ENCODE measurements around the gene CDC34.

Gene CDC34

DNA sequence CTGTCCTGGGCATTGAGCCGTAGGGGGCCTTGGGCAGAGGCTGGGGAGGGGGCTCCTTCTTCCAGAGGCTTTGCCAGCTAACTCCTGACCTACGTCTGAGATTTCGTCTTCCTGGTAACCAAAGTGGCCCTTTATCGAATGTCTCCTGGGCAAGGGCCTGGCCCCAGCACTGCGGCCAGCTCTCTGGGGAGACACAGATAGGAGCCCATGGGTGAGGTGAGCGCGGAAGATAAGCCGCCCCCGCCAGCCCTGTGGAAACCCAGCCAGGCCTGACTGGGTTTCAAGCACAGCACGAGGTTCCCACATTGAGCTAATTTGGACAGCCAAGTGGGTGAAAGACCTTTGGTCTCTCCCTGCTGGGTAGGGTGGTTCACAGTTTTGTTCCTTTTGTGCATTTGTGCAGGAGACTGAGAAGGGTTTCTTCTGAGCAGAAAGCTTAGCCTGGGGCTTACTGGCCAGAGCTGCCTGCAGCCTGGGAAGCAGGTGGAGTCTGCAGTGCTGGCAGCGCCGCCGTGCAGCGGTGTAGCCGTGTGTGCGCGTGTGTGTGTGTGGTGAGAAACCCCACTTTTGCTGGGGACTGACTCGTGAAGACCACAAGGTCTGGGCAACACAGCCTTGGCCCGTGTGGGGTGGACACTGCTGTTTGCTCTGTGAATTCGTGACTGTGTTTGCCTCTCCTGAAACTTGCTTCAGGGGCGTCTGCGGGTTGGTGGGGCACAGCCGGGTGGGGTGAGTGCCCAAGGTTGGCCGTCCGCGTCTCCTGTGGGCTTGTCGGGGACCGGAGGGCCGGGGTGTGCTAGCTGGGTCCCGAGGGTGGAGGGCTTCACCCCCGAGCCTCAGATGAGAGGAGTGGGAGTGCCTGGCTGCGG lies 43.3 kb downstream of the CDC34 start:
- Histone ChIP-seq H3K9me3 (ENCODE audit: control insufficient read depth in 2 of 2, low read length in 2 of 2) (no peaks in the 10 kb centered on the region), H3K9ac (ENCODE audit: low read depth in 1 of 2, low read length in 2 of 2) (peak overlapping the region; percentile 5 to 32), H3K27ac (ENCODE audit: low read depth in 2 of 2, low read length in 2 of 2) (peak overlapping the region in 1 of 2 donors; percentile 23), H3K36me3 (ENCODE audit: control insufficient read depth in 2 of 2, insufficient read depth in 2 of 2, low read length in 2 of 2) (peaks cover 7 to 9% of the 10 kb centered on the region in 2 donors), H3K4me3 (ENCODE audit: low read length in 2 of 2) (peak overlapping the region; percentile 43 to 71), H3K27me3 (ENCODE audit: control insufficient read depth in 2 of 2, insufficient read depth in 2 of 2, low read length in 2 of 2) (no peaks in the 10 kb centered on the region), H3K4me1 (ENCODE audit: control insufficient read depth in 2 of 2, insufficient read depth in 2 of 2, low read length in 2 of 2) (peaks cover 29% of the 10 kb centered on the region in 2 donors)

DNA sequence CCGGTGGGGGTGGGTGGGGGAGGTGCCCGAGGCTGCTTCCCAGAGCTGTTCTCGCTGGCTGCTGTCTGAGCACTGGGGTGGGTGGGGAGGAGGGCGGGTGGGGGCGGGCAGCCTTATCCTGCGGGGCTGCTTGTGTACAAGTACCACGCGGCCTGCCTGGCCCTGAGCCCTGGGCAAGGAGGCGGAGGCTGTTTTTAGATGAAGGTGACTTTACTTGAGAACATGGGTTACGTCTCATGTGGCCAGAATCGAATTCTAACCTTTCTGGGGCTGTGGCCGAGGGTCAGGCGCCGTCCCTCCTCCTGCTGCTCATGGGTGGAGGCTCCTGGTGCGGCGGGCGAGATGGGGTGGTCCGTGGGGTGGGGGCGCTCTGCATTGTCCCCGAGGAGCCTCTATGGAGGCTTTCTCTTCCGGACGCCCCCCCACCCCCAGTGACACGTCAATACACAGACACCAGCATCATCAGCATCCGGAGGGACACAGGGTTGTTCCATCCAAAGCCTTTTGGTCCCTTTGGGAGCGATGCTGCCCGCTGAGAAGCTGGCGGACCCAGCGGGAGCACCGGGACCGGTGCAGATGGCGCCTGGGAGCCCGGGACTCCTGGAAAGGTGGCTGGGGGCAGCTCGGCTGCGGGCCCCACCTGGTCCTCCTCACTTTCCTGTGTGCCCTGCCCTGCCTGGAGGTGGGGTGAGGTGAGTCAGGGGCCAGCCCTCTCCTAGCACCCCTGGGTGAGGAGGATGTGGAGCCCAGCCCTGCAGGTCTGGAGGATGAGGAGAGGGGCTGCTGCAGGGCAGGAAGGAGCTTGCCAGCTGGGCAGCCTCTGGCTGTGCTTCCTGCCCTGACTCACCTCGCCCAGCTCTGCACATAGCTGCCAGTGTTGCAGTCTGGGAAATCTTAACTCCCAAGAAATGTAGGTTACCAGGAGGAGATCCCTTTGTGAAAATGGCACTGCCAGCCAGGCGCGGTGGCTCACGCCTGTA lies 44.3 kb downstream of the CDC34 start:
- H3K27me3 ChIP-seq (ENCODE audit: control insufficient read depth in 2 of 2, insufficient read depth in 2 of 2, low read length in 2 of 2): no peaks in the 10 kb centered on the region
- H3K9ac ChIP-seq (ENCODE audit: low read depth in 1 of 2, low read length in 2 of 2): no peak overlapping the region
- no peaks in the 10 kb centered on the region for H3K9me3 ChIP-seq (ENCODE audit: control insufficient read depth in 2 of 2, low read length in 2 of 2)
- peak overlapping the region in 1 of 2 donors; percentile 32 for H3K27ac ChIP-seq (ENCODE audit: low read depth in 2 of 2, low read length in 2 of 2)
- H3K36me3 ChIP-seq (ENCODE audit: control insufficient read depth in 2 of 2, insufficient read depth in 2 of 2, low read length in 2 of 2): peaks cover 15 to 16% of the 10 kb centered on the region in 2 donors
- H3K4me3 ChIP-seq (ENCODE audit: low read length in 2 of 2): peak overlapping the region; percentile 43 to 71
- peaks cover 29% of the 10 kb centered on the region in 2 donors for H3K4me1 ChIP-seq (ENCODE audit: control insufficient read depth in 2 of 2, insufficient read depth in 2 of 2, low read length in 2 of 2)

DNA sequence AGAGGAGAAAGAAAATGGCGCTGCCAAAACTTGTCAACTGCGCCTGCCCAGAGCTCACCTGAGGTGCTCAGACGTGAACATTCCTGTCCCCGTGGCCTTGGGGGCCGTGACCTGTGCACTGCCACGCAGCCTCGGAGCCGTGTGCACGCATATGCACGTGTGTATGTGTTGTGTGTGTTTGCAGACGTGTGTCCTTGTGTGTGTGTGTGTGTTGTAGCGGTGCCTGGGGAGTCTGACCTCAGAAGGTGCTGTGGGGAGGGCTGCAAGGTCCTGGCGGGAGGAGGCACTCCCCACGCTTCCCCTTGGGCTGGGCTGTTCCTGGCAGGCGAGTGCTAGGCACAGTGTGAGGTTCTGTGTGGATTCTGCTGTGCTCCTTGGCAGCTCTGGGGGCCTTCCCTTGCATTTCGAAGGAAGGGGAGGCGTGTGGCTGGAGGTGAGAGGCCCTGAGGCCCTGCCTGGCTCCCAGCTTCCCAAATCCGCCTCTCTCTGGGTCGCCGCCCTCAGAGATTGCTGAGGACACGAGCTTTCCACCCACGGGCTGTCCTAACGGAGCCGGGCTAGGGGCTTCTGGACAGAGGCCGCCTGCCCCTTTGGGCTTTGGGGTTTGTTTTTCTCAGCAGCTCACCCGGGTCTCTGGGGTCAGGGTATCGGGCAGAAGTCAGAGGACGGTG lies 45.3 kb downstream of the CDC34 start:
- Histone ChIP-seq H3K4me3 (ENCODE audit: low read length in 2 of 2) (no peak overlapping the region), H3K27me3 (ENCODE audit: control insufficient read depth in 2 of 2, insufficient read depth in 2 of 2, low read length in 2 of 2) (no peaks in the 10 kb centered on the region), H3K9me3 (ENCODE audit: control insufficient read depth in 2 of 2, low read length in 2 of 2) (no peaks in the 10 kb centered on the region), H3K4me1 (ENCODE audit: control insufficient read depth in 2 of 2, insufficient read depth in 2 of 2, low read length in 2 of 2) (peaks cover 19 to 22% of the 10 kb centered on the region in 2 donors), H3K9ac (ENCODE audit: low read depth in 1 of 2, low read length in 2 of 2) (no peak overlapping the region), H3K36me3 (ENCODE audit: control insufficient read depth in 2 of 2, insufficient read depth in 2 of 2, low read length in 2 of 2) (peaks cover 23% of the 10 kb centered on the region in 2 donors), H3K27ac (ENCODE audit: low read depth in 2 of 2, low read length in 2 of 2) (no peak overlapping the region)

DNA sequence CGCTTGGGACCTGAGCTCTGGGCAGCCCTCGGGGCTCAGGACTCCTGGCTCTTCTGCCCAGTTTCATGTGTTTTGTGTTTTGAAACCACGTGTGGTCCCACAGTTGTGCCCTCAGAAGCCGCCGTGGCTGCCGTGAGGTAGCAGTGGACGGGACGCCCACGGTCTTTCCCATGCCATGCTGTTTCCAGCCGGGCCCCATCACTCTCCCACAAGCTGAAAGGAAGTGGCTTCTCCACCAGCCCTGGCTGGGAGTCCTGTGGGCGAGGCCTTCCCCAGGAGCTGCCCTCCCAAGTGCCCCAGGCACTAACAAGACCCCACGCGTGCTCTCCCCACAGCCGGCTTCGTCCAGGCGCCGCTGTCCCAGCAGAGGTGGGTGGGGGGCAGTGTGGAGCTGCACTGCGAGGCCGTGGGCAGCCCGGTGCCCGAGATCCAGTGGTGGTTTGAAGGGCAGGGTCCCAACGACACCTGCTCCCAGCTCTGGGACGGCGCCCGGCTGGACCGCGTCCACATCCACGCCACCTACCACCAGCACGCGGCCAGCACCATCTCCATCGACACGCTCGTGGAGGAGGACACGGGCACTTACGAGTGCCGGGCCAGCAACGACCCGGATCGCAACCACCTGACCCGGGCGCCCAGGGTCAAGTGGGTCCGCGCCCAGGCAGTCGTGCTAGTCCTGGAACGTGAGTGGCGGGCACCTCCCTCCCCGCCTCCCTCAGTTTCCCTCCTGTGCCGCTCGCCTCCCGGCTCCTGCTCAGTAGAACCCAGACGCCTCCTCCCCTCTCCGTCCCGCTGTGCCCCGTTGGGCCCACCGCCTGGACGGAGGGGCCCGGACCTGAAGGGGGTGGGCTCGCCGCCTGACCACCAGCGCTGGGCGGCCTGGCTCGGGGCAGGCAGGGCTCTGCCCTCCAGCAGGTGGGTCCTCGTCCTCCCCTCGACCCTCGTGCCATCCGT lies 46.2 kb downstream of the CDC34 start:
- H3K4me1 ChIP-seq (ENCODE audit: control insufficient read depth in 2 of 2, insufficient read depth in 2 of 2, low read length in 2 of 2): peaks cover 19 to 22% of the 10 kb centered on the region in 2 donors
- H3K9me3 ChIP-seq (ENCODE audit: control insufficient read depth in 2 of 2, low read length in 2 of 2): no peaks in the 10 kb centered on the region
- H3K27me3 ChIP-seq (ENCODE audit: control insufficient read depth in 2 of 2, insufficient read depth in 2 of 2, low read length in 2 of 2): no peaks in the 10 kb centered on the region
- H3K9ac ChIP-seq (ENCODE audit: low read depth in 1 of 2, low read length in 2 of 2): no peak overlapping the region
- no peak overlapping the region for H3K4me3 ChIP-seq (ENCODE audit: low read length in 2 of 2)
- peaks cover 23 to 26% of the 10 kb centered on the region in 2 donors for H3K36me3 ChIP-seq (ENCODE audit: control insufficient read depth in 2 of 2, insufficient read depth in 2 of 2, low read length in 2 of 2)
- H3K27ac ChIP-seq (ENCODE audit: low read depth in 2 of 2, low read length in 2 of 2): no peak overlapping the region

DNA sequence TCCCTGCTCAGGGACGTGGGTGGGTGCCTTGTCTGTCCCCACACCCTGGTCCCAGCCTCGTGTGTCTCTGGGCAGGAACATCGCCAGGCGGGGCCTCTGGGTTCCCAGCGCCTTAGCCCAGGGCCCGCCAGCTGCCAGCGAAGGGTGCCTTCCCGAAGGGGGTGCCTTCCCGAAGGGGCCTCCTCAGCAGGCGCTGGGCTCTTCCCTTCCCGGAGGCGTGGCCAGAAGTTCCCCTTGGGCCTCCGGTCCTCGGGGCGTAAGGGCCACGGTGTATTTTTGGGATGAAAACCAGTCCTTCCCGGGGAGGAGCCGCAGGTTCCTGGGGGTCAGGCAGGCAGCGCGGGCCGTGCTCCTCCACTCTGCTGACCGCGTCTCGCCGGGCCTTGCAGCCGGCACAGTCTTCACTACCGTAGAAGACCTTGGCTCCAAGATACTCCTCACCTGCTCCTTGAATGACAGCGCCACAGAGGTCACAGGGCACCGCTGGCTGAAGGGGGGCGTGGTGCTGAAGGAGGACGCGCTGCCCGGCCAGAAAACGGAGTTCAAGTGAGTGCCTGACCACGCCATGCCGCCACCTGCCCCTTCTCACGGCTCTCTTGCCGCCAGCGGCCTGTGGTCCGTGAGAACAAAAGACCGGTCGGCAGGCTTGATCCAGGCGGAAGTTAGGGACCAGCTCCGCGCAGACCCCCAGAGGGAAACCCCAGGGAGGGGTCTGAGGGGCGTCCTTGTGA lies 47.7 kb downstream of the CDC34 start:
- Histone ChIP-seq H3K9me3 (ENCODE audit: control insufficient read depth in 2 of 2, low read length in 2 of 2) (no peaks in the 10 kb centered on the region), H3K27me3 (ENCODE audit: control insufficient read depth in 2 of 2, insufficient read depth in 2 of 2, low read length in 2 of 2) (no peaks in the 10 kb centered on the region), H3K36me3 (ENCODE audit: control insufficient read depth in 2 of 2, insufficient read depth in 2 of 2, low read length in 2 of 2) (peaks cover 25 to 31% of the 10 kb centered on the region in 2 donors), H3K4me1 (ENCODE audit: control insufficient read depth in 2 of 2, insufficient read depth in 2 of 2, low read length in 2 of 2) (peaks cover 15% of the 10 kb centered on the region in 2 donors), H3K9ac (ENCODE audit: low read depth in 1 of 2, low read length in 2 of 2) (no peak overlapping the region), H3K4me3 (ENCODE audit: low read length in 2 of 2) (no peak overlapping the region), H3K27ac (ENCODE audit: low read depth in 2 of 2, low read length in 2 of 2) (no peak overlapping the region)

DNA sequence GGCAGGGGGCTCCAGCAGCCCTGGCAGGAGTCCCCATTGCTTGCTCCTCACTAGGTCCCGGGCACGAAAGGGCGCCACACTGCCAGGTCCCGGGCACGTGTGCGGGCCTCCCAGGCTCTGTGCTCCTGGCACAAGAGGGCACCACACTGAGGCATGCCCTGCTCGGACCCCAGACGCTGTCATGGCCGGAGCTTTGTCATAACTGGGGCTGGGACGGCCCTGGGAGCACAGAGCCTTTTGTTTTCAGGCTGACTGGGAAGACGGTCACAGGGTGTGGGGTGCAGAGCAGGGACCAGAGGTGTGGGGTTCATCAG lies 48.2 kb downstream of the CDC34 start:
- no peak overlapping the region for H3K4me3 ChIP-seq (ENCODE audit: low read length in 2 of 2)
- H3K9me3 ChIP-seq (ENCODE audit: control insufficient read depth in 2 of 2, low read length in 2 of 2): no peaks in the 10 kb centered on the region
- peaks cover 25 to 31% of the 10 kb centered on the region in 2 donors for H3K36me3 ChIP-seq (ENCODE audit: control insufficient read depth in 2 of 2, insufficient read depth in 2 of 2, low read length in 2 of 2)
- peaks cover 10 to 13% of the 10 kb centered on the region in 2 donors for H3K4me1 ChIP-seq (ENCODE audit: control insufficient read depth in 2 of 2, insufficient read depth in 2 of 2, low read length in 2 of 2)
- no peaks in the 10 kb centered on the region for H3K27me3 ChIP-seq (ENCODE audit: control insufficient read depth in 2 of 2, insufficient read depth in 2 of 2, low read length in 2 of 2)
- no peak overlapping the region for H3K9ac ChIP-seq (ENCODE audit: low read depth in 1 of 2, low read length in 2 of 2)
- H3K27ac ChIP-seq (ENCODE audit: low read depth in 2 of 2, low read length in 2 of 2): no peak overlapping the region

DNA sequence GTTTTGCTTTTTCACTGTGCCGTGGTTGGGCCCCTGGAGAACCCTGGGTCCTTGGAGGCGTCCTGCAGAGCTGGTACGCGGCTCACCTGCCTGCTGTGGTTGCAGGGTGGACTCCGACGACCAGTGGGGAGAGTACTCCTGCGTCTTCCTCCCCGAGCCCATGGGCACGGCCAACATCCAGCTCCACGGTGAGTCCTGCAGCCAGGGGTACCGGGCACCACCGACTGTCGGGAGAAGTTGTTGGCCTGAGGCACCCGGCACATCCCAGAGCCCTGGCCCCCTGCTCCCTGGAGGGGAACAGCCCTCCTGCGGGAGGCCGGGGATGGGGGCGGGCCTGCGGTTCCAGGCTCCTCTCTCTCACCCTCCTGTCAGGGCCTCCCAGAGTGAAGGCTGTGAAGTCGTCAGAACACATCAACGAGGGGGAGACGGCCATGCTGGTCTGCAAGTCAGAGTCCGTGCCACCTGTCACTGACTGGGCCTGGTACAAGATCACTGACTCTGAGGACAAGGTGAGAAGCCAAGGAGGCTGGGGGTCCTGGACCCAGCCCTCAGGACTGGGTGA lies 48.8 kb downstream of the CDC34 start:
- Histone ChIP-seq H3K9me3 (ENCODE audit: control insufficient read depth in 2 of 2, low read length in 2 of 2) (no peaks in the 10 kb centered on the region), H3K27me3 (ENCODE audit: control insufficient read depth in 2 of 2, insufficient read depth in 2 of 2, low read length in 2 of 2) (no peaks in the 10 kb centered on the region), H3K36me3 (ENCODE audit: control insufficient read depth in 2 of 2, insufficient read depth in 2 of 2, low read length in 2 of 2) (peaks cover 25 to 31% of the 10 kb centered on the region in 2 donors), H3K4me1 (ENCODE audit: control insufficient read depth in 2 of 2, insufficient read depth in 2 of 2, low read length in 2 of 2) (peaks cover 7% of the 10 kb centered on the region in 2 donors), H3K4me3 (ENCODE audit: low read length in 2 of 2) (no peak overlapping the region), H3K27ac (ENCODE audit: low read depth in 2 of 2, low read length in 2 of 2) (no peak overlapping the region), H3K9ac (ENCODE audit: low read depth in 1 of 2, low read length in 2 of 2) (no peak overlapping the region)

DNA sequence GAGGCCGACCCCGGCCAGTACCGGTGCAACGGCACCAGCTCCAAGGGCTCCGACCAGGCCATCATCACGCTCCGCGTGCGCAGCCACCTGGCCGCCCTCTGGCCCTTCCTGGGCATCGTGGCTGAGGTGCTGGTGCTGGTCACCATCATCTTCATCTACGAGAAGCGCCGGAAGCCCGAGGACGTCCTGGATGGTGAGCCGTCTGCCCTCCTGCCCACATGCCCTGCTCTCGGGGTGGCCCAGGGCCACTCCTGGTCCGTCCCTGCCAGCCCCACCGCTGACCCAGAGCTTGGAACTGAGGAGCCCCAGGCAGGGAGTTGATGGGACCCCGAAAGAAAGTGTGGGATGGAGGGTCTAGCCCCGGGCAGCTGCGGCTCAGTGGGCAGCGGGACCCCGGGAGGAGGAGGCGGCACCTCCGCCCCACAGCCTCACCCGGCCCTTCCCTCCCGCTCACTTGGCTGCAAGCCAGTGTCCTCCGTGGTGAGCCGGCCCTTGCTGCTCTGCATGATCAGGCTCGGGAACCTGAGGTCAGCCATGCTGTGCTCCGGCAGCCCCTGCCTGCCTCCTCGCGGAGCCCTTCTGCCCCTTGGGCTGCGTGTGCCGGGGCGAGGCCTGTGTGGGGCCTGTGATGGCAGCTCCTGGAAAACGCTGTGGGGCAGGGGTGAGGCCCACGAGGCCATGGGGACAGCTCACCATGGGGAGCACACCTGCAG lies 50.0 kb downstream of the CDC34 start:
- Histone ChIP-seq H3K4me3 (ENCODE audit: low read length in 2 of 2) (no peak overlapping the region), H3K27me3 (ENCODE audit: control insufficient read depth in 2 of 2, insufficient read depth in 2 of 2, low read length in 2 of 2) (no peaks in the 10 kb centered on the region), H3K27ac (ENCODE audit: low read depth in 2 of 2, low read length in 2 of 2) (no peak overlapping the region), H3K9ac (ENCODE audit: low read depth in 1 of 2, low read length in 2 of 2) (no peak overlapping the region), H3K36me3 (ENCODE audit: control insufficient read depth in 2 of 2, insufficient read depth in 2 of 2, low read length in 2 of 2) (peaks cover 25 to 27% of the 10 kb centered on the region in 2 donors), H3K9me3 (ENCODE audit: control insufficient read depth in 2 of 2, low read length in 2 of 2) (no peaks in the 10 kb centered on the region), H3K4me1 (ENCODE audit: control insufficient read depth in 2 of 2, insufficient read depth in 2 of 2, low read length in 2 of 2) (peaks cover 0 to 5% of the 10 kb centered on the region in 2 donors)

All from mucosa of rectum (tissue), 2 donors.